Ishikawa (cell line): ENCODE results near the gene TSPAN6.

Experiments used
- CEBPB ChIP-seq: IDR thresholded peaks from 2 replicates; pipeline ENCODE4 v1.6.1; 2012
- EP300 ChIP-seq: IDR thresholded peaks from 2 replicates; pipeline ENCODE4 v1.6.1; 2012; ENCODE audit warnings: borderline replicate concordance
- NFIC ChIP-seq: IDR thresholded peaks from 2 replicates; pipeline ENCODE4 v1.6.1; 2012
- REST ChIP-seq: IDR thresholded peaks from 2 replicates; pipeline ENCODE4 v1.6.1; 2012; ENCODE audit warnings: low read depth, mild to moderate bottlenecking
- YY1 ChIP-seq: IDR thresholded peaks from 2 replicates; pipeline ENCODE4 v1.6.1; 2012; ENCODE audit warnings: low read depth

- TF ChIP-seq EP300 (no peak), CEBPB (no peak), YY1 (no peak), NFIC (no peak), REST (no peak)
Observed at GRCh38 chrX:100647739-100648138, 11.1 kb upstream of the TSPAN6 start.
